ENCODE measurements around the gene RTF2.
A peak's percentile ranks its signal among the peaks of the same experiment; 100 is the strongest.

Gene RTF2

DNA sequence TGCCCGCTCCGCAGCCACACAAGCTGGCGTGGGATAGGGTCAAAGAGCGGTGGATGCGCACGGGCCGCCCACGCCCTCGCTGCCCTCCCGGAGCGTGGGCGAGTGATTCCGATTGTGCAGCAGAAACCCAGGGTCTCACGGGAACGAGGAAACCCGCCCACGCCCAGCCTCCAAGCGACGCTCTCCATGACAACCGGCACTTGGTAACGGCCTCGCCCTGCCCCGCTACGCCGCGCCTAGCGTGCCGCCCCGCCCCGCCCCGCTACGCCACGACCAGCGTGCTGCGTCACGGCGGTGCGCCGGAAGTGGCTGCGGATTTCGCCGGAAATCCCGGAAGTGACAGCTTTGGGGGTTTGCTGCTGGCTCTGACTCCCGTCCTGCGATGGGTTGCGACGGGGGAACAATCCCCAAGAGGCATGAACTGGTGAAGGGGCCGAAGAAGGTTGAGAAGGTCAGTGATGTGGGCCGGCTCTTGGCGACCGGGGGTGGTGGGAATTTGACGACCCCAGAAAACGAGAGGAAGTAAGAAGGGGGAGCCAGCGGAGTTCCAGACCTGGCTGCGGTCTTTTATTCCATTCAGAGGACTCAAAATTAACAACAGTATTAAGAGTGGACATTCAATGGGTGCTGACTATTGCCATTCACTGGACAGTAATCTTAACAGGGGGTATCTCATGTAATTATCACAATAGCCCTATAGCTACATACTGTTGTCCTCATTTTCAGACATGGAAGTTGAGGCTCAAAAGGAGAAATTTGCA lies at the start of gene RTF2:
RTF2 (plus strand) TSS at position 312 of the 761 bp plus-strand sequence; CDS start at position 383, 71 bp downstream.
- peak; percentile 93 to 97 for DNase-seq (ENCODE audit: low read depth in 1 of 2, low spot score in 1 of 2)

GRCh38 chr20:56420028-56420427 lies 48.4 kb upstream of the RTF2 start:
- DNase-seq (ENCODE audit: low read depth in 1 of 2, low spot score in 1 of 2) = no peak

DNA sequence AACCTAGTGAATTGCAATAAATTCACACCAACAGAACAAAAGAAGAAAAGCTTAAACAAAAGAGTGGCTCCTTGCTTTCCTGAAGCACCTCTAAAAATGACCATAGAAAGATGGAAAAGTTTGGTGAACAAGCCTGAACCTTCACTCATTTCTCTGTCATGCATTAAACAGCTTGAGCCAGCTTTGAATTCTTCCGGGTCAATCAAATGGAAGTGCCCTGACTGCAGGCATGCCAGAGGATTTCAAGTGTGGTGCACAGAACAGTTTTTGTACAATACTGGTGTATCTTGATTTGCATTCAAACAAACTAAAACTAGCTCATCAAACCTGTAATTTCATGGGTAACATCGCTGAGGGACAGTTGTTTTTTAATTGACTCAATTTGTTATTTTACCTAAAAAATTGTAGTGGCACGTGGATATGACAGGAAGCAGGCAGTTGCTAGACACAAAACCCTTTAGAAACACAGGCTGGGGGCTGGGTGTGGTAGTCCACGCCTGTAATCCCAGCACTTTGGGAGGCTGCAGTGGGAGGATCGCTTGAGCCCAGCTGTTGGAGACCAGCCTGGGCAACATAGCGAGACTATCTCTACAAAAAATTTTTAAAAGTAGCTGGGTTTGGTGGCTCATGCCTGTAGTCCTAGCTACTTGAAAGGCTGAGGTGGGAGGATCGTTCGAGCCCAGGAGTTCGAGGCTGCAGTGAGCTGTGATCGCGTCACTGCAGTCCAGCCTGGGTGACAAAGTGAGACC lies 47.3 kb upstream of the RTF2 start:
- DNase-seq (ENCODE audit: low read depth in 1 of 2, low spot score in 1 of 2) = no peak

- DNase-seq (ENCODE audit: low read depth in 1 of 2, low spot score in 1 of 2) = no peak
Measured at GRCh38 chr20:56422076-56422823, 46.2 kb upstream of the RTF2 start.

GRCh38 chr20:56422824-56423189 lies 45.6 kb upstream of the RTF2 start:
- DNase-seq (ENCODE audit: low read depth in 1 of 2, low spot score in 1 of 2) = no peak

- no peak for DNase-seq (ENCODE audit: low read depth in 1 of 2, low spot score in 1 of 2)
Measured at GRCh38 chr20:56423211-56423610, 45.2 kb upstream of the RTF2 start.

DNA sequence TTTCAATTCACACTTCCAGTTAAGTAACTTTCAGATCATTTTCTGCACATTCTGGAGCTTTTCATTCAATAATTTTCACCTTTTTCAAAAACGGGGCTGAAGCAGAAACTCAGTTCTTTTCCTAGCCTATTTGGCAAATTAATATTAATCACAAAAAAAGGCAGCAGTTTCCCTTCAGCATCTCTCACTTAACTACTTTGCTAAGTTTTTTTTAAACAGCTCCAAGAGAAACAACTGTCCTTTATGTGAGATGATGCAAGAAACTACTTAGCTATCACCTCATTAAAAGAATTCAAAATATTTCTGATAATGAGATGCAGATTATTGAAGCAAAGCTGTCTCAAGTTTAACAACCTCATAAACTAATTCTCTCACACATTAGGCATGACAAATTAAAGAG lies 44.5 kb upstream of the RTF2 start:
- no peak for DNase-seq (ENCODE audit: low read depth in 1 of 2, low spot score in 1 of 2)

GRCh38 chr20:56424931-56425330 lies 43.5 kb upstream of the RTF2 start:
- no peak for DNase-seq (ENCODE audit: low read depth in 1 of 2, low spot score in 1 of 2)

DNA sequence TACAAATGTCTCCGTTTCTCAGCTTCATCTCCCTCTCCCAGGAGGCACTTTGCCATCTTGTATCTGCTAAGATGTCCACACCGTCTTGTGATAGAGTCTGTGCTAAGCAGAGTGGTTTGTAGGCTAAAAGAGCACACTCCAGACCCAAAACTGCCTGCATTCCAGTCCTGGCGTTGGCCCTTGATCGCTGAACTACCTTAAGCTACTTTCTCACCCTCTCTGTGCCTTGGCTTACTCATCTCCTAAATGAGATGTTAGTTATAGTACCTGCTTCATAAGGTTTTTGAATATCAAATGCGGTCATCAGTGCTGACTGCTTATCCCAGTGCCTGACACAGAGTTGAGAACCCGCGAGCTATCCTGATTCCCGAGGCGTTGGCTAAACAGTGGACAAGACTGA lies 42.4 kb upstream of the RTF2 start:
- no peak for DNase-seq (ENCODE audit: low read depth in 1 of 2, low spot score in 1 of 2)

- DNase-seq (ENCODE audit: low read depth in 1 of 2, low spot score in 1 of 2) = no peak
Measured at GRCh38 chr20:56426926-56427325, 41.5 kb upstream of the RTF2 start.

DNA sequence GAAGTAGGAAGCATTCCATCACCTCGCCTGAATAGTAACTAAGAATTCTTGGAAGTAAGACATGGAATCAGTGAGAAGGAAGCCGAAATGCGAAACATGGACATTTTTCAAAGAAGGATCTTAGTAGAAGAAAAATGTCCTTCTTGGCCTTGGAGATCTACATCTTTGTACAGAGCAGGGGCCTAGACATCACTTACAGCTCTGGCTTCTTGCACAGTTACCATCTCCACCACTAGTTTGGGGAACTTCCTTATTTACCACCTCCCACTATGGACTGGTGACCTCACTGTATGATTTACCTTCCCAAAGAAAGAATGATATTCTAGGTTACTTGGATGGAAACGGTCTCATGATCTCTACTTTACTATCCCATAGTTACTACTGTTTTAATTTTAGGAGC lies 40.6 kb upstream of the RTF2 start:
- DNase-seq (ENCODE audit: low read depth in 1 of 2, low spot score in 1 of 2) = no peak

DNA sequence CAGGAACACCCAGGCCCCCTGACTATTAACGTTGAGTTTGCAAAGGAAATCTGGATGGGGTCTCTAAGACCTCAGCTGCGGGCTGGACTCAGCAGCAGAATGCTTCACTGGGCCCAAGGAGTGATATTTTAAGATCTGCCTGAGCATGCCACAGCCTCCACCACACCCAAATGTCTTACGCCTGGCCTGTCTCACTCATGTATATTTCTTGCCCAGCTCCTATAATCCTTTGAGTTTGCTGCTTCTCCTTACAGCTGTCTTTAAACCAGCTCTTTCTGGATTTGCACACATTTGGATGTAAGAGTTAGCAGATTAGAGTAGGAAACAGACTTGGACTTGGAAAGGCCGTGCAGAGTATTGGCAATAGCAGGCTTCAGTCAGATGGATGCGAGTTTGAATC lies 40.0 kb upstream of the RTF2 start:
- DNase-seq (ENCODE audit: low read depth in 1 of 2, low spot score in 1 of 2) = no peak

GRCh38 chr20:56428881-56429280 lies 39.5 kb upstream of the RTF2 start:
- no peak for DNase-seq (ENCODE audit: low read depth in 1 of 2, low spot score in 1 of 2)

DNA sequence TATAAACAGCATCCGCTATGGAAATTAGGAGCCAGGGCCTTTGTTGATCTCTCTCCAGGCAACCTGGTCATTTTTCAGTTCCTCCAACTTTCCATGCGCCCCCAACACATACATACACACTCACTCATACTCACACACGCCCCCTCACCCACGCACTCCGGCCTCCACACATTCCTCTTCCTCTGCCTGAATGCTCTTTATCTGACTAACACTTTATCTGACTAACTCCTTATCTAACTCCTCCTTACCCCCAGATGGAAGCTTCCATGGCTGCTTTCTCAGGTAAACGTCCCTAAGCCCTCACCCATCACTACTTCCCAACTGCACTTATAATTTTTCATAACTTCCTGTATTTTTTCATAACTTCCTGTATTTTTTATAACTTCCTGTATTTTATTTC lies 38.9 kb upstream of the RTF2 start:
- no peak for DNase-seq (ENCODE audit: low read depth in 1 of 2, low spot score in 1 of 2)

- DNase-seq (ENCODE audit: low read depth in 1 of 2, low spot score in 1 of 2) = no peak
Measured at GRCh38 chr20:56429941-56430340, 38.5 kb upstream of the RTF2 start.

DNA sequence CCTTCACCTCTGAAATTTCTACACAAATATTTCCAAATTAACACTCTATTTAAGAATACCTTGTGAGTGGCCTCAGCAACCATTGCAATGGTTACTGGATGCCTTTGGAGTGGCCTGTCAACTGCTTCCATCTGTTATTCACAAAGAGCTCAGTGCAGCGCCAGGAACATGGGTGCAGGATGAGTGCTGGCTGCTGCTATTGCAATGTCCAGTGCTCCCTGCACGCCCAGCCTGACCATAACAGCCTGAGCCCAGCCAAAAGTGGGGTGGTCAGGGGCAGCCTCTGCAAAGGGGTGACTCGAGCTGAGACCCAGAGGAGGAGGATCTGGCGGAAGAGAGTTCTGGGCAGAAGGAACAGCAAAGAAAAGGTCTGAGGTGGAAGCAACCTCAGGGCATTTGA lies 38.0 kb upstream of the RTF2 start:
- DNase-seq (ENCODE audit: low read depth in 1 of 2, low spot score in 1 of 2) = no peak

- no peak for DNase-seq (ENCODE audit: low read depth in 1 of 2, low spot score in 1 of 2)
Measured at GRCh38 chr20:56430957-56431356, 37.5 kb upstream of the RTF2 start.

DNA sequence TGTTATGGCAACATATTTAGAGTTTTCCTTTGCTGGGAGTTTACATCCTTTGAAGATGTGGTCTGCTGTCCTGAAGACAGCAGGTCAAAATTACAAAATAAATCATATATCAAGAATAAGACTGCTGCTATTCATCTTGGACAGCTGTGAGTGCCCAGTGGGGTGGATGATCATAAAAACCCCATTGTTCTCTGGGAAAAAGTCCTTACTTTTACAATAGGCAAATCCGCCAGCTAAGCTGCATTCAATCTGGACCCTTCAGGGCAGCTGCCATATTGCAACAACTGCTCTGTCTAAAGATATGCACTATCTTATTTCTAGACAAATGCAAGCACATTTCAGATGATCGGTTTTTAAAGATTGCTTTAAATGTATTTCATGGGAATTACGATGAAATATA lies 37.0 kb upstream of the RTF2 start:
- no peak for DNase-seq (ENCODE audit: low read depth in 1 of 2, low spot score in 1 of 2)

- no peak for DNase-seq (ENCODE audit: low read depth in 1 of 2, low spot score in 1 of 2)
Measured at GRCh38 chr20:56433221-56433879, 35.1 kb upstream of the RTF2 start.

- no peak for DNase-seq (ENCODE audit: low read depth in 1 of 2, low spot score in 1 of 2)
Measured at GRCh38 chr20:56433880-56434255, 34.6 kb upstream of the RTF2 start.

- no peak for DNase-seq (ENCODE audit: low read depth in 1 of 2, low spot score in 1 of 2)
Measured at GRCh38 chr20:56437196-56437960, 31.0 kb upstream of the RTF2 start.

Data from activated CD4-positive, alpha-beta T cell treated with anti-CD3 and anti-CD28 coated beads, Interleukin-2, amount 50 U/mL, for 24 hours (primary cell).